Right lobe of liver (tissue), 6 donors: Measurements from ENCODE around the gene KCNIP1. TPM values are rescaled to one million over a fixed set of nuclear protein-coding genes. Genes with fewer than 3 reads are reported as not detected.

Experiments used
- ATAC-seq, 4 donors: fragments of 200-7000 bp; cut with Tn5 transposase; one replicate each; pipeline ENCODE4 v1.9.1; 2020; ENCODE audit warnings: mild to moderate bottlenecking in 4 of 4, moderate library complexity in 4 of 4
- DNase-seq, 3 donors: peaks; one replicate each; pipeline ENCODE4 v3.0.0-alpha.2; 2020
- H3K27ac ChIP-seq, 3 donors: fragments of 200-600 bp; one replicate each; pipeline ENCODE4 v1.8.0; 2022
- H3K27me3 ChIP-seq, 2 donors: fragments of 200-600 bp; one replicate each; pipeline ENCODE4 v1.8.0; 2022
- H3K36me3 ChIP-seq, 4 donors: fragments of 200-600 bp; sonication (generic) in 1 of 4; one replicate each; pipeline versions ENCODE4 v1.5.1 to v1.8.0; 2017 to 2022; ENCODE audit warnings: control low read depth in 1 of 4
- H3K4me1 ChIP-seq, 4 donors: fragments of 200-600 bp; sonication (generic) in 1 of 4; one replicate each; pipeline versions ENCODE4 v1.5.1 to v1.8.0; 2017 to 2022; ENCODE audit warnings: control low read depth in 1 of 4
- H3K4me3 ChIP-seq, 3 donors: fragments of 200-600 bp; one replicate each; pipeline ENCODE4 v1.8.0; 2022
- H3K9me3 ChIP-seq, 4 donors: fragments of 200-600 bp; sonication (generic) in 1 of 4; one replicate each; pipeline versions ENCODE4 v1.5.1 to v1.8.0; 2017 to 2022; ENCODE audit warnings: control low read depth in 1 of 4
- POLR2A ChIP-seq: fragments of 450-650 bp; IDR thresholded peaks from one replicate; pipeline ENCODE4 v1.6.1; 2017; ENCODE audit warnings: antibody characterized with exemption, mild to moderate bottlenecking
- WGBS: methylation state at CpG from one replicate; pipeline ENCODE4 v1.1.6; 2018; ENCODE audit warnings: low coverage, low lambda C conversion rate; ENCODE audit not compliant: insufficient coverage; ENCODE audit errors: missing lambda C conversion rate; 5-methylcytosine and 5-hydroxymethylcytosine counted together
- intact Hi-C, 2 donors: fragments of 100-400 bp; cut with DNase I; formaldehyde crosslinking; loops; one replicate each; pipeline versions ENCODE4 v1.11.2 to v1.14.1; 2022
- total RNA-seq, 6 experiments: library from RNA; depleted of rRNA in 2 of 6; stranded (reverse); fragments of >200 nt in 2 of 6; fragmentation: NEBNext Ultra II Directional in 3 of 6; extraction: Animal tissue kit (Norgen Biotek cat#: 25700) in 3 of 6; gene quantifications; one replicate each; pipeline versions ENCODE4 v1.1.0 to v1.2.4, GENCODE V29; 2016 to 2023
- TF ChIP-seq, protein P1 (sequence below), 4 donors: fragments of 200-600 bp in 3 of 4; fragments of 450-650 bp in 1 of 4; IDR thresholded peaks; one replicate each; pipeline versions ENCODE4 v1.5.1 to v1.8.0; 2016 to 2022; ENCODE audit warnings: antibody characterized with exemption in 4 of 4, mild to moderate bottlenecking in 2 of 4
- donor health status: DM: no; HTN: yes; CAD: no.
- donor health status: DM: no; HTN: no; CAD: no.
- donor health status: DM: no; HTN: no; CAD: no.
- donor health status: DM: no; HTN: yes; CAD: no.
- donor health status: DM: no; HTN: yes; CAD: no.

Gene KCNIP1
- total RNA-seq, 6 experiments from 2014 or later: 0.56 TPM; not detected in 5

DNA sequence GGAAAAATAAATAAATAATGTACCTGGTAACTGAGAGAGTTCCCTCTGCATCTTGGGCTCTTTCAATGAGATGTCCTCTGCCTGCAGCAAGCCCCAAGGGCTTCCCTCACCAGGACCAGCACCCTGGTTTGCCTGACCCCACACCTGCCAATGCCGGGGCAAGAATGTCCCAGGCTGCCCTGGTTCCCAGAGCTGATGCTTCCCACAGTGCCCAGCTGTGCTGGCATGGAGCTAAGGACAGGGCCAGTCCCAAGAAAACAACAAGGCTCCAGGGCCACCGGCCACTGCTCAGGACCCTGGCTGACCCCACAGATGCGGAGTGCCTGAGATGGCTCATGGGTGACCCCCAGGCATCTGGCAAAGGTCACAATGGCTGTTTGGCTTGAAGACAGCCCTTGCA, 123.5 kb downstream of the KCNIP1 start:
- Histone ChIP-seq H3K4me3 (no peak overlapping the region), H3K27me3 (no peaks in the 10 kb centered on the region), H3K27ac (no peak overlapping the region), H3K36me3 (no peaks in the 10 kb centered on the region), H3K9me3 (no peaks in the 10 kb centered on the region), H3K4me1 (no peaks in the 10 kb centered on the region)
- ATAC-seq: no peak
- TF ChIP-seq POLR2A: no peak
- TF ChIP-seq, protein P1, sequence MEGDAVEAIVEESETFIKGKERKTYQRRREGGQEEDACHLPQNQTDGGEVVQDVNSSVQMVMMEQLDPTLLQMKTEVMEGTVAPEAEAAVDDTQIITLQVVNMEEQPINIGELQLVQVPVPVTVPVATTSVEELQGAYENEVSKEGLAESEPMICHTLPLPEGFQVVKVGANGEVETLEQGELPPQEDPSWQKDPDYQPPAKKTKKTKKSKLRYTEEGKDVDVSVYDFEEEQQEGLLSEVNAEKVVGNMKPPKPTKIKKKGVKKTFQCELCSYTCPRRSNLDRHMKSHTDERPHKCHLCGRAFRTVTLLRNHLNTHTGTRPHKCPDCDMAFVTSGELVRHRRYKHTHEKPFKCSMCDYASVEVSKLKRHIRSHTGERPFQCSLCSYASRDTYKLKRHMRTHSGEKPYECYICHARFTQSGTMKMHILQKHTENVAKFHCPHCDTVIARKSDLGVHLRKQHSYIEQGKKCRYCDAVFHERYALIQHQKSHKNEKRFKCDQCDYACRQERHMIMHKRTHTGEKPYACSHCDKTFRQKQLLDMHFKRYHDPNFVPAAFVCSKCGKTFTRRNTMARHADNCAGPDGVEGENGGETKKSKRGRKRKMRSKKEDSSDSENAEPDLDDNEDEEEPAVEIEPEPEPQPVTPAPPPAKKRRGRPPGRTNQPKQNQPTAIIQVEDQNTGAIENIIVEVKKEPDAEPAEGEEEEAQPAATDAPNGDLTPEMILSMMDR (IDR thresholded peaks at IDR 0.05): no peak
- 67% methylated on average over 2 of the region's 3 CpGs for WGBS
- DNase-seq: no peak
- intact Hi-C loops: loop anchor here in 1 of 2 donors (5.0 kb wide), 1 partner anchor 190 kb away; no protein-coding TSS in a partner anchor

DNA sequence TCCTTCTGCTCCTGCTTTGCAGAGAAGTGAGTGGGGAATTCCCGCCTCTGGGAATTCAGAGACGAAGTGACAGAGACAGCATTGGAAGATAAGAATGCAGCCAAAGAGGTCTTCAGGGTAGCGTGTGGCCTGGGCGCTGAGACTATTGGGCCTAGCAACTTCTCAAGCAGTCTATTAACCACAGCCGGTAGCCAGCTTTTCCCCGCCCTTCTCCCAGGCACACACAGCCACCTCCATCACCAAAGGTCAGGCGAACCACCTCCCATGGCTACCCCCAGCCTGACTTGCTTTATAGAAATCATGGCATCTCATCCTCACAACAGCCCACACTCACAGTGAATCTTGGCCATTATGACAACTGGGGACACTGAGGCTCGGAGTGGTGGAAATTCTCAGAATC, 124.2 kb downstream of the KCNIP1 start:
- Histone ChIP-seq H3K4me3 (no peak overlapping the region), H3K4me1 (peaks cover 0 to under 1% (median 0%) of the 10 kb centered on the region in 4 donors), H3K9me3 (no peaks in the 10 kb centered on the region), H3K27ac (no peak overlapping the region), H3K36me3 (no peaks in the 10 kb centered on the region), H3K27me3 (peaks cover 0 to 6% of the 10 kb centered on the region in 2 donors)
- intact Hi-C loops: loop anchor here in 1 of 2 donors (5.0 kb wide), 1 partner anchor 191 kb away; no protein-coding TSS in a partner anchor
- WGBS: 39% methylated on average over 2 of the region's 8 CpGs
- ATAC-seq (no peak), DNase-seq (no peak)
- TF ChIP-seq, protein P1 (IDR thresholded peaks at IDR 0.05): no peak
- TF ChIP-seq POLR2A: no peak

DNA sequence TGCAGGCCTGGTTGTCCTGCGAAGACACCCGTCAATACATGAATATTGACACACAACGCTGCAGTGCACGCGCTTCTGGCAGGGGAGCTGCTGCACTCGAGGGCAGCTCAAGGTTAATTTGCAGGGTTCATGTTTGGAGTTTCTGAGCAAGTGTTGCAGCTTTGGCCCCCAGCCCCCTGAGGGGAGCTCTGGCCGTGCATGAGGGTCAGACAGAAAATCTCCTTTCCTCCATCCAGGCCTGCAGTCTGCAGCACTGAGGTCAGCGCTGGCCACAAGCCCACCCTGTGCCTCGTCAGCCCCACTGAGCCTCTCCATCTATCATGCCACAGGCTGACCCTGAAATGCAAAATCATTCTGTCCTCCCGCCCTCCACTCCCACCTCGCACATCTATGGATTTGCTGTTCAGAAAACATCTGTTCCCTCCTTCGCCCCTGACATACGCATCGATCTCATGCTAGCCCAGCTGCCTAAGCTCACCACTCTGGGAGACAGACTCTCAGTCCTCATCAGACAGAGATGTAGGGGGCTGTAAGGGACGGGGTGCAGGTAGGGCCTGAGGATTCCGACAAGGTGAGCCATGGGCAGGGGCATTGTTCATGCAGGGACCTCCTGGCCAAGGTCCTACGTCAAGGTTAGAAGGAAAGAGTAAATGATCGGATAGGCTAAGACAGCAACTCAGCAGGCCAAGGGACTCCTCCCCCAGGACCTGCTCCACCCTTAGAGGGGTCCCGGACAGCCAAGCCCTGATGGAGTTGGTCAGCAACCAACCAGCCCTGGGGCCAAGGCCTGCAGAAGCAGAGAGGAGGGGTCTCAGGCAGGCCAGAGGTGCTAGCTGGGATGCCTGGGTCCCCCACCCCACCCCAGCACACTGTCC, 125.1 kb downstream of the KCNIP1 start:
- H3K4me1 ChIP-seq: peaks cover 0 to 5% (median under 1%) of the 10 kb centered on the region in 4 donors
- H3K27me3 ChIP-seq: peaks cover 0 to 6% of the 10 kb centered on the region in 2 donors
- TF ChIP-seq, protein P1 (IDR thresholded peaks at IDR 0.05): no peak
- TF ChIP-seq POLR2A: no peak
- H3K9me3 ChIP-seq: no peaks in the 10 kb centered on the region
- 72% methylated on average over 7 of the region's 19 CpGs for WGBS
- no peak for DNase-seq
- no peak overlapping the region for H3K27ac ChIP-seq
- H3K36me3 ChIP-seq: no peaks in the 10 kb centered on the region
- intact Hi-C loops: loop anchor here in 1 of 2 donors (5.0 kb wide), 1 partner anchor 192 kb away; no protein-coding TSS in a partner anchor
- H3K4me3 ChIP-seq: no peak overlapping the region
- ATAC-seq: no peak

DNA sequence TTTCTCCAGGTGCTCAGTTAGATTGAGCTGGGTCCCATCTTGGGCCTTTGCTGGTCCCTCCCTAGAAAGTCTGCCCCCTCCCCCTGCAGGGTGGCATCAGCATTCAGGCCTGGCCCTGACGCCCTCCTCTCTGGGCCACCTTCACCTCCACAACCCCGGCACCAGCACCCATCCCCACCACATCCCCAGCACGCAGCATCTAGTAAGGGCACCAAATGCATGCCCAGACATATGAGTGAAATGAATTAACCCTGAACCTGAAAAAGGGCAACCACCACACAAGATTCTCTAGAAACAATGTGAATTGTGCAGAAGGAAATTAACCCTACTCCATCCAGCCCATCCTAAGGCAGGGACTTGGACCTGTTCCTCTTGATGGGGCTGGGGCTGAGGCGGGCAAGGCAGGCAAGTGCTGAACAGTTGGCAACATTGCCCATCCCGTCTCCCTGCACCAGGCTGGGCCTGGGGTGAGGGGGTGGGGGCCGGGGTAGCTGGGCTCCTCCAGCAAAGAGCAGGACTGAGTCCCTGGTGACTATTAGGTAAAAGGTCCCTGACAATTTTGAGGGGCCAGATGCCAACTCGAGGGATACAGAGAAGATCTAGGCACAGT, 125.9 kb downstream of the KCNIP1 start:
- Histone ChIP-seq H3K36me3 (no peaks in the 10 kb centered on the region), H3K4me3 (no peak overlapping the region), H3K4me1 (peaks cover 0 to 5% (median 1%) of the 10 kb centered on the region in 4 donors), H3K27me3 (peaks cover 0 to 6% of the 10 kb centered on the region in 2 donors), H3K27ac (no peak overlapping the region), H3K9me3 (no peaks in the 10 kb centered on the region)
- intact Hi-C loops: loop anchor here (5.0 kb wide), 1 partner anchor 192 kb away; no protein-coding TSS in a partner anchor
- 64% methylated on average over 6 of the region's 7 CpGs for WGBS
- TF ChIP-seq POLR2A: no peak
- TF ChIP-seq, protein P1 (IDR thresholded peaks at IDR 0.05): no peak
- DNase-seq: no peak
- no peak for ATAC-seq
